Mesenchymal stem cell (in vitro differentiated cells and primary cell): Measurements from ENCODE around the gene NSMF.

Source experiments
- DNase-seq: peaks from one replicate; pipeline ENCODE4 v3.0.0-alpha.2; 2013
- H2AFZ ChIP-seq: one replicate; pipeline ENCODE4 v1.6.1; 2013; ENCODE audit warnings: low read depth, mild to moderate bottlenecking, control low read depth, inconsistent platforms, low read length, moderate library complexity
- H2AK5ac ChIP-seq: 2 replicates; pipeline ENCODE4 v1.6.1; 2013; ENCODE audit warnings: low read length, moderate library complexity, mild to moderate bottlenecking, inconsistent platforms; ENCODE audit not compliant: severe bottlenecking
- H2BK120ac ChIP-seq: one replicate; pipeline ENCODE4 v1.6.1; 2013; ENCODE audit warnings: low read depth, mild to moderate bottlenecking, inconsistent platforms, low read length, moderate library complexity
- H2BK12ac ChIP-seq, 2 experiments: one replicate each; pipeline ENCODE4 v1.6.1; 2013; ENCODE audit warnings: inconsistent platforms in 2 of 2, low read length in 2 of 2, mild to moderate bottlenecking in 2 of 2, moderate library complexity in 2 of 2, control low read depth in 1 of 2
- H2BK15ac ChIP-seq: one replicate; pipeline ENCODE4 v1.6.1; 2013; ENCODE audit warnings: mild to moderate bottlenecking, low read depth, inconsistent platforms; ENCODE audit not compliant: poor library complexity, severe bottlenecking
- H2BK5ac ChIP-seq: 2 replicates; pipeline ENCODE4 v1.6.1; 2013; ENCODE audit warnings: low read depth, mild to moderate bottlenecking, low read length, control low read depth, inconsistent platforms; ENCODE audit not compliant: poor library complexity, severe bottlenecking
- H3K14ac ChIP-seq, 2 experiments: one replicate each; pipeline ENCODE4 v1.6.1; 2013; ENCODE audit warnings: inconsistent platforms in 2 of 2, low read length in 2 of 2, control low read depth in 1 of 2, mild to moderate bottlenecking in 1 of 2, moderate library complexity in 1 of 2
- H3K18ac ChIP-seq, 2 experiments: one replicate each; pipeline ENCODE4 v1.6.1; 2013; ENCODE audit warnings: inconsistent platforms in 2 of 2, low read length in 2 of 2, control low read depth in 1 of 2, low read depth in 1 of 2, mild to moderate bottlenecking in 1 of 2
- H3K23ac ChIP-seq, 2 experiments: one replicate each; pipeline ENCODE4 v1.6.1; 2013; ENCODE audit warnings: inconsistent platforms in 2 of 2, low read length in 2 of 2, mild to moderate bottlenecking in 2 of 2, moderate library complexity in 2 of 2, control low read depth in 1 of 2
- H3K27ac ChIP-seq: 2 replicates; pipeline ENCODE4 v1.5.1; 2013; ENCODE audit warnings: mild to moderate bottlenecking, moderate library complexity, low read length, control low read depth, inconsistent platforms; ENCODE audit not compliant: poor library complexity, severe bottlenecking
- H3K27me3 ChIP-seq, 2 experiments: 2 replicates each; pipeline versions ENCODE4 v1.6.1 to v1.7.0; 2013; ENCODE audit warnings: low read length in 2 of 2, mild to moderate bottlenecking in 2 of 2, moderate library complexity in 2 of 2, control low read depth in 1 of 2, inconsistent platforms in 1 of 2; ENCODE audit not compliant: control insufficient read depth in 1 of 2, insufficient read depth in 1 of 2
- H3K36me3 ChIP-seq, 2 experiments: 2 replicates each; pipeline versions ENCODE4 v1.6.1 to v1.7.0; 2013; ENCODE audit warnings: low read length in 2 of 2, control low read depth in 1 of 2, inconsistent platforms in 1 of 2, low read depth in 1 of 2, mild to moderate bottlenecking in 1 of 2; ENCODE audit not compliant: insufficient read depth in 2 of 2, control insufficient read depth in 1 of 2
- H3K4ac ChIP-seq, 2 experiments: one replicate each; pipeline ENCODE4 v1.6.1; 2013; ENCODE audit warnings: inconsistent platforms in 2 of 2, low read length in 2 of 2, mild to moderate bottlenecking in 2 of 2, moderate library complexity in 2 of 2, control low read depth in 1 of 2, low read depth in 1 of 2
- H3K4me1 ChIP-seq: 2 replicates; pipeline ENCODE4 v1.6.1; 2013; ENCODE audit warnings: low read depth, low read length, control low read depth; ENCODE audit not compliant: control insufficient read depth, insufficient read depth
- H3K4me2 ChIP-seq: 2 replicates; pipeline ENCODE4 v1.6.1; 2013; ENCODE audit warnings: low read length, mild to moderate bottlenecking, inconsistent platforms; ENCODE audit not compliant: poor library complexity, severe bottlenecking
- H3K4me3 ChIP-seq, 2 experiments: 2 replicates each; pipeline versions ENCODE4 v1.5.1 to v1.7.0; 2013; ENCODE audit warnings: low read length in 2 of 2, mild to moderate bottlenecking in 2 of 2, control low read depth in 1 of 2, low read depth in 1 of 2; ENCODE audit not compliant: insufficient read depth in 1 of 2
- H3K79me1 ChIP-seq: replicated peaks from 2 replicates; pipeline ENCODE4 v1.6.1; 2013; ENCODE audit warnings: mild to moderate bottlenecking, control low read depth, low read length, inconsistent platforms; ENCODE audit not compliant: poor library complexity, severe bottlenecking
- H3K9ac ChIP-seq: 2 replicates; pipeline ENCODE4 v1.7.0; 2013; ENCODE audit warnings: mild to moderate bottlenecking, low read length, moderate library complexity
- H3K9me3 ChIP-seq: 2 replicates; pipeline ENCODE4 v1.7.0; 2013; ENCODE audit warnings: mild to moderate bottlenecking, low read length; ENCODE audit not compliant: control insufficient read depth
- H4K8ac ChIP-seq: one replicate; pipeline ENCODE4 v1.6.1; 2013; ENCODE audit warnings: inconsistent platforms, mild to moderate bottlenecking, low read length, moderate library complexity
- H4K91ac ChIP-seq: one replicate; pipeline ENCODE4 v1.6.1; 2013; ENCODE audit warnings: mild to moderate bottlenecking, low read length, inconsistent platforms
- WGBS: methylation state at CpG from one replicate; pipeline ENCODE4 v1.1.7; 2013; ENCODE audit warnings: mixed read lengths; 5-methylcytosine and 5-hydroxymethylcytosine counted together

NSMF gene

DNA sequence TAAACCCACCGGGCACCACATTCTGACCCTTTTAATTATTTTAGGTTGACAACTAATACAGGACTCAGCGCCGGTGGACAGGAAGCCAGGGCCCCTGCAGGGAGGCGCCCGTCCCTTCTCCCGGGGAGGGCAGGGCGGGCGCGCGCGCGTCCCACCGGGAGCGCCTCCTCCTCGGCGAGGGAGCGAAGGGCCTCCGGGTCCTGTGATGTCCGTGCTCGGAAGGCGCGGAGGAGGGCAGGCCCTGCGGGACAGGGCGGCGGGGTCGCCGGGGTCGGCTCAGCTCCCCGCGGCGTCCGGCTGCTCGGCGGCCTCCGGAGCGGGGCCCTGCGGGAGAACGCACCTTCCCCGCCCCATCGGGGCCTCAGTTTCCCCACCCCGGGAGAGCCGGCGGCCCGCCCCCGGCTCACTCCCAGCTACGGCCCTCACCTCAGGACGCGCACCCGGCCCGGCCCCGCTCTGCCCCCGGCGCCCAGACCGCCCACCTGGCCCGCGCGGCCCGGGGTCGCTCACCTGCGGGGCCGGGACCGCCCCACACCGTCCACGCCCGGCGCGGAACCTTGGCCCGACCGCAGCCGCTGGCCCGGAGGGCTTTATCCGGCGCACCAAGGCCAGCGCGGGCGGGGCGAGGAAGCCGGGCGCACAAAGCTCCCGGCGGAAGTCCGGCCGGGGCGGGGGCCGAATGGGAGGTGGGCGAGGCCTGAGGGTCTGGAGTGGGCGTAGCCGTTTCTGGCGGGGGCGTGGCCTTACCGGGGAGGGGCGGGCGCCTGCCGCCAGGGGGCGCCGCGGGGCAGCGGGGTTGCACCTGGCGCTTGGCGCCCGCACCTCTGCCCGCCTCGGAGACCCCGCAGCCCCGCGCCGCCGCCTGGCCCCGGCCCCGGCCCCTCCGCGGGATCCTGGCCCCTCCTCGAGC, 36.3 kb downstream of the NSMF start, which contains the start of the genes EXD3 and NOXA1:
TSS of gene EXD3 (minus strand) at position 559 of the 910 bp plus-strand sequence. CDS start 27,805 bp downstream, outside the sequence.
TSS of gene NOXA1 (plus strand) at position 790 of the 910 bp plus-strand sequence. CDS start 137 bp downstream, outside the sequence.
- Histone ChIP-seq H4K91ac (peak within 1 kb of the TSS; percentile 75), H3K18ac (peak within 1 kb of the TSS; percentile 89 to 91), H2BK12ac (peak within 1 kb of the TSS in 1 of 2 experiments; percentile 55), H3K27ac (no peak within 1 kb of the TSS), H3K27me3 (no peaks in the 10 kb centered on the region), H2BK120ac (peak within 1 kb of the TSS; percentile 85), H3K14ac (peak within 1 kb of the TSS; percentile 57 to 92), H2BK5ac (peak within 1 kb of the TSS; percentile 19), H2AFZ (peak within 1 kb of the TSS; percentile 99), H2AK5ac (no peak within 1 kb of the TSS), H3K4me1 (peaks cover 23% of the 10 kb centered on the region), H3K9ac (peak within 1 kb of the TSS; percentile 90), H3K4me2 (peak within 1 kb of the TSS; percentile 94), H3K9me3 (no peaks in the 10 kb centered on the region), H3K4me3 (peak within 1 kb of the TSS; percentile 89 to 96), H3K36me3 (peaks cover 0 to 4% of the 10 kb centered on the region in 2 experiments), H3K4ac (peak within 1 kb of the TSS in 1 of 2 experiments; percentile 92), H3K23ac (peak within 1 kb of the TSS in 1 of 2 experiments; percentile 74), H4K8ac (peak within 1 kb of the TSS; percentile 96), H2BK15ac (peak within 1 kb of the TSS; percentile 69), H3K79me1 (peaks cover 16% of the 10 kb centered on the region)
- DNase-seq = peak; percentile 88
- under 1% methylated on average over 54 of the region's 113 CpGs for WGBS

DNA sequence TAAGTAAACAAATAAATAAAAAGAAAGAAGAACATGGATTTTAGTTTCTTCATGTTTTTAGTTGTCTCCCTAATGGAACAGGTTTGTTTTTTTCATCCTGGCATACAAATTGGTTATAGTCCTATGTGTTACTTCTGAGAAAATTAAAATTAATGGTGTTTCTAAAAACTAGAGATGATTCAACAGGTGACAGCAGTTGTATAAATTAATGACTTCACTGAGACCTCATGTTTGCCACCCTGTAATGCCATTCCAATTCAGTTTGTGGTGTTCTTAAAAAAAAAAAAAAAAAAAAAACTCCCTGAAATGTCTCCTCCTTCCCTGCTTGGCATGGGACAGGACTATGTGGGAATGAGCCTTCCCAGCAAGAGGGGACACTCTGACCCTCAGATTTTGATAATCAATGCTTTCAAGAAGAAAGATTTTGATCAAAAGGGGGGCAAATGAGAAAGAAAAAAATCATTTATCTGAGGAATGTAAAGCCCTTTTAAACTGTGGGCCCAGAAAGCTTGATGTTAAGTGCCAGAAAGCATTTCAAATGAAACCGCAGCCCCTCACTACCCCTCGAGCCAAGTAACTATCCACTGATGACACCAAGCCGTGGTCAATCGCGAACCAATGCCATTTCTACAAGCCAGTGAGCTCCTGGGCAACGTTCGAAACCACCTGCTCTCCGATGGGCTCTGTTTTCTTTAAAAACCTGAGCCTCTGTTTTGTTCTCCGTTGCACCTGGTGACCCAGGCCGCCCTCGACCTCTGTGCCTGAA, 37.1 kb downstream of the NSMF start:
- Histone ChIP-seq H3K4me3 (peak overlapping the region; percentile 89 to 96), H3K23ac (no peak overlapping the region), H3K4me2 (peak overlapping the region; percentile 80), H3K9me3 (no peaks in the 10 kb centered on the region), H2AFZ (peak overlapping the region; percentile 99), H3K9ac (peak overlapping the region; percentile 90), H3K4ac (peak overlapping the region in 1 of 2 experiments; percentile 90), H2AK5ac (no peak overlapping the region), H3K18ac (peak overlapping the region; percentile 56 to 64), H2BK12ac (no peak overlapping the region), H3K4me1 (peaks cover 26% of the 10 kb centered on the region), H3K36me3 (peaks cover 0 to 12% of the 10 kb centered on the region in 2 experiments), H4K91ac (no peak overlapping the region), H3K14ac (no peak overlapping the region), H2BK15ac (peak overlapping the region; percentile 69), H2BK120ac (no peak overlapping the region), H2BK5ac (no peak overlapping the region), H3K27me3 (no peaks in the 10 kb centered on the region), H3K79me1 (peaks cover 24% of the 10 kb centered on the region), H3K27ac (no peak overlapping the region), H4K8ac (peak overlapping the region; percentile 96)
- WGBS = 14% methylated on average over 11 of the region's 11 CpGs
- DNase-seq = no peak

DNA sequence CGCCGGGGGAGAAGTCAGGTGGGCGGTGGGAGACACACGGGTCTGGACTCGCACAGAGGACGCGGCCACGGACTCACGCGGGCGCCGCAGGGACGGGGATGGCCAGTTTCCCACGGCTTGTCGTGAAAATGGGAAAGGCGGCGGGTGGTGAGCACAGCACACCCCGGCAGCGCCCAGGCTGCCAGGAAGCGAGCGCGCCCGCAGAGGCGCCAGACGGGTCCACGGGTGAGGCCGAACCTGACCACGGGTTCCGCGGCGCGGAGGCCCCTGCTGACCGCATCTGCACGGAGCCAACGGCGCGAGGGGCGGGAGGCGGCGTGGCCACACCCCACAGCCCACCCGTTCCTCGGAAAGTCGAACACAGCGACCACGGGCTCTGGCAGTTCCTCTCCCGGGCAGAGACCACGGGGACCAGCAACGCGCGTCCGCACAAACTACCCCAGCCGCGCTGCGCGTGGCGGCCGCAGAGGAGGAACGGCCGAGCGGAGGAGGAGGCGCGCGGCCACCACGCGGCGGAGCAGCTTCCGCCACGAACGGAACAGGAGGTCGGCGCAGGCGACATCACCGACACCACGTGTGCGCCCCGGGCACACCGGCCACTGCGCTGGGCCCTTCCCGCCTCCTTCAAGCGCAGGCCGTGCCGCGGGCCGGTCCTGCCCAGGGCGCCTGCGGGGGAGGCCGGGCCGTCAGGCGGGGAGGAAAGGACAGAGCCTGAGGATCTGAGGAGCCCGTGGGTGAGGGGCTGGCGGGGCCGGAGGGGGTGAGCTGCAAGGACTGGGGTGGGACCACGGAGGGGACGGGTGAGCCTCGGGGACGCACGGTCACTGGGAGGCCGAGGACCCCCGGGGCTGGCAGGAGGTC, 41.7 kb downstream of the NSMF start:
- no peak overlapping the region for H3K4me2 ChIP-seq

More for the DNA sequence above, 41.7 kb downstream of the NSMF start:
- Histone ChIP-seq H3K36me3 (peaks cover 0 to 29% of the 10 kb centered on the region in 2 experiments), H3K79me1 (peaks cover 45% of the 10 kb centered on the region), H2AFZ (no peak overlapping the region), H4K91ac (no peak overlapping the region), H3K9ac (peak overlapping the region; percentile 18), H3K4ac (peak overlapping the region in 1 of 2 experiments; percentile 24), H3K23ac (no peak overlapping the region), H2AK5ac (no peak overlapping the region), H2BK15ac (no peak overlapping the region), H2BK120ac (no peak overlapping the region), H4K8ac (no peak overlapping the region), H3K9me3 (no peaks in the 10 kb centered on the region), H3K4me1 (peaks cover 14% of the 10 kb centered on the region), H3K27ac (no peak overlapping the region), H3K27me3 (no peaks in the 10 kb centered on the region), H3K18ac (no peak overlapping the region), H2BK5ac (no peak overlapping the region), H3K14ac (no peak overlapping the region), H2BK12ac (no peak overlapping the region), H3K4me3 (peak overlapping the region in 1 of 2 experiments; percentile 61)
- 96% methylated on average over 92 of the region's 99 CpGs for WGBS
- DNase-seq = no peak
